K562 (cell line): ENCODE data around the gene CHRNG. TPM values are rescaled to one million over a fixed set of nuclear protein-coding genes. Genes with fewer than 3 reads are reported as not detected.

Experiments used
- ATAC-seq: fragments of 200-7000 bp; cut with Tn5 transposase; 3 replicates; pipeline ENCODE4 v1.9.1; 2020; ENCODE audit warnings: moderate library complexity
- BruUV-seq: library from RNA; stranded (reverse); fragments of 400-500 nt; replicated peaks from 2 replicates; lab custom pipeline; 2021; lab: Mats Ljungman, UMichigan
- CTCF ChIA-PET: fragments of 300-600 bp; formaldehyde crosslinking; extraction: SDS; loops from one replicate; lab custom pipeline; 2021; ENCODE audit warnings: low intra/inter-chr PET ratio; lab: Yijun Ruan, JAX
- POLR2A ChIA-PET: fragments of 300-600, 350-650 bp; sonication (Branson Sonifier 250); formaldehyde crosslinking; extraction: SDS; loops from one replicate; lab custom pipeline; 2021; ENCODE audit warnings: antibody characterized with exemption, inconsistent platforms; lab: Yijun Ruan, JAX
- DNase-seq, 4 experiments: peaks; one replicate each; pipeline versions ENCODE4 v3.0.0 to v3.0.0-alpha.2; 2011 to 2018; ENCODE audit warnings: low spot score in 3 of 4, mixed read lengths in 3 of 4; ENCODE audit errors: extremely low read depth in 1 of 4
- FAIRE-seq: peaks from 2 replicates; lab custom pipeline; 2011; peaks lifted over from hg19 to GRCh38; lab: Jason Lieb, UNC
- H2AFZ ChIP-seq: 2 replicates; pipeline ENCODE4 v1.6.0; 2011; ENCODE audit warnings: low read depth, low read length, control low read depth, inconsistent platforms
- H3K27ac ChIP-seq: fragments of 200-600 bp; 3 replicates; pipeline ENCODE4 v1.8.0; 2011; ENCODE audit warnings: low read depth, mild to moderate bottlenecking, control low read depth, inconsistent platforms, low read length, moderate library complexity, mixed read lengths; ENCODE audit errors: extremely low read depth
- H3K27me3 ChIP-seq, 2 experiments: fragments of 300-600 bp in 1 of 2; 2 replicates in 1 of 2; 3 replicates in 1 of 2; pipeline versions ENCODE4 v1.6.0 to v1.8.0; 2011; ENCODE audit warnings: inconsistent platforms in 2 of 2, low read length in 2 of 2, mild to moderate bottlenecking in 1 of 2, mixed read lengths in 1 of 2, moderate library complexity in 1 of 2; ENCODE audit not compliant: control insufficient read depth in 2 of 2, insufficient read depth in 2 of 2
- H3K36me3 ChIP-seq: fragments of 300-600 bp; 3 replicates; pipeline ENCODE4 v1.8.0; 2011; ENCODE audit warnings: mild to moderate bottlenecking, low read length, inconsistent platforms; ENCODE audit not compliant: control insufficient read depth, insufficient read depth
- H3K4me1 ChIP-seq, 2 experiments: fragments of 200-600 bp in 1 of 2; replicated peaks in 1 of 2; 2 replicates in 1 of 2; 3 replicates in 1 of 2; pipeline versions ENCODE4 v1.5.1 to v1.8.0; 2011; ENCODE audit warnings: inconsistent platforms in 2 of 2, low read length in 2 of 2, mild to moderate bottlenecking in 1 of 2, mixed read lengths in 1 of 2, moderate library complexity in 1 of 2; ENCODE audit not compliant: control insufficient read depth in 2 of 2, insufficient read depth in 2 of 2
- H3K4me2 ChIP-seq: 2 replicates; pipeline ENCODE4 v1.6.1; 2011; ENCODE audit warnings: low read length, control low read depth, inconsistent platforms, mixed read lengths; ENCODE audit not compliant: insufficient read depth
- H3K4me3 ChIP-seq: fragments of 200-600 bp; sonication (generic), shearing (Covaris generic); 2 replicates; pipeline ENCODE4 v1.5.1; 2016; ENCODE audit warnings: control low read depth, inconsistent platforms
- H3K79me2 ChIP-seq: fragments of 200-600 bp; 3 replicates; pipeline ENCODE4 v1.8.0; 2011; ENCODE audit warnings: low read length, inconsistent platforms; ENCODE audit not compliant: control insufficient read depth, insufficient read depth
- H3K9ac ChIP-seq, 2 experiments: 2 replicates each; pipeline versions ENCODE4 v1.6.0 to v1.6.1; 2011; ENCODE audit warnings: low read depth in 2 of 2, low read length in 2 of 2, control low read depth in 1 of 2, inconsistent platforms in 1 of 2, mild to moderate bottlenecking in 1 of 2, mixed read lengths in 1 of 2; ENCODE audit not compliant: insufficient read depth in 1 of 2
- H3K9me1 ChIP-seq: one replicate; pipeline ENCODE4 v1.6.0; 2011; ENCODE audit warnings: inconsistent platforms, mild to moderate bottlenecking, low read length, moderate library complexity; ENCODE audit not compliant: control insufficient read depth, insufficient read depth
- H3K9me3 ChIP-seq: replicated peaks from 2 replicates; pipeline ENCODE4 v1.5.1; 2011; ENCODE audit warnings: low read depth, low read length, inconsistent platforms; ENCODE audit not compliant: control insufficient read depth, insufficient read depth
- H4K20me1 ChIP-seq: replicated peaks from 2 replicates; pipeline ENCODE4 v1.6.1; 2011; ENCODE audit warnings: low read length, inconsistent platforms, mixed read lengths; ENCODE audit not compliant: control insufficient read depth, insufficient read depth
- ILK ChIP-seq: fragments of 450-650 bp; IDR thresholded peaks from 2 replicates; pipeline ENCODE4 v1.6.1; 2016; ENCODE audit warnings: missing genetic modification characterization, low read depth, mild to moderate bottlenecking, missing compliant biosample characterization, moderate library complexity, borderline replicate concordance
- NFIX ChIP-seq: fragments of 250-450 bp; sonication (Bioruptor Pico); IDR thresholded peaks from 2 replicates; pipeline ENCODE4 v1.4.0; 2020; ENCODE audit warnings: low read depth, mild to moderate bottlenecking, moderate library complexity
- POU5F1 ChIP-seq: fragments of 150-350 bp; IDR thresholded peaks from 2 replicates; pipeline ENCODE4 v1.6.1; 2014; ENCODE audit warnings: borderline replicate concordance, low read length, low read depth, mild to moderate bottlenecking; ENCODE audit not compliant: partially characterized antibody
- RBM39 ChIP-seq: fragments of 200-400 bp; formaldehyde crosslinking; optimal IDR thresholded peaks from 2 replicates; pipeline ENCODE3; 2018; ENCODE audit warnings: low read depth, low read length
- SIRT6 ChIP-seq: IDR thresholded peaks from one replicate; pipeline ENCODE4 v1.6.1; 2012; ENCODE audit warnings: low read depth, mild to moderate bottlenecking, control low read depth, inconsistent platforms, low read length, moderate library complexity
- SMAD4 ChIP-seq: fragments of 250-450 bp; sonication (Bioruptor Pico); conservative IDR thresholded peaks from 2 replicates; pipeline ENCODE4 v1.8.0; 2021; ENCODE audit warnings: inconsistent platforms, mild to moderate bottlenecking, moderate library complexity
- SMARCB1 ChIP-seq: IDR thresholded peaks from 2 replicates; pipeline ENCODE4 v1.6.1; 2011; ENCODE audit warnings: improper control_type of control experiment, low read depth; ENCODE audit not compliant: insufficient read length
- SNRNP70 ChIP-seq: fragments of 200-400 bp; formaldehyde crosslinking; optimal IDR thresholded peaks from 2 replicates; pipeline ENCODE3; 2017; ENCODE audit warnings: low read depth, low read length
- STAG1 ChIP-seq: sonication (generic); formaldehyde crosslinking; IDR thresholded peaks from 2 replicates; pipeline ENCODE4 v1.5.0; 2020; ENCODE audit warnings: missing genetic modification reagents, borderline replicate concordance
- TAF1 ChIP-seq: IDR thresholded peaks from 2 replicates; pipeline ENCODE4 v1.6.1; 2011; ENCODE audit warnings: mild to moderate bottlenecking, low read length, moderate library complexity; ENCODE audit not compliant: insufficient read depth, control insufficient read depth, severe bottlenecking; ENCODE audit errors: extremely low read depth
- ZBTB8A ChIP-seq: fragments of 450-650 bp; IDR thresholded peaks from 2 replicates; pipeline ENCODE4 v1.6.1; 2018; ENCODE audit warnings: mild to moderate bottlenecking, moderate library complexity; ENCODE audit not compliant: partially characterized antibody
- ZFP1 ChIP-seq: fragments of 450-650 bp; formaldehyde crosslinking; IDR thresholded peaks from 2 replicates; pipeline ENCODE4 v1.4.0; 2020; ENCODE audit warnings: mild to moderate bottlenecking, mixed read lengths
- ZNF212 ChIP-seq: fragments of 450-650 bp; formaldehyde crosslinking; IDR thresholded peaks from 2 replicates; pipeline ENCODE4 v1.4.0; 2020; ENCODE audit warnings: mild to moderate bottlenecking
- ZNF644 ChIP-seq: fragments of 200-800 bp; sonication (Bioruptor generic); IDR thresholded peaks from 2 replicates; pipeline ENCODE4 v1.6.1; 2016; ENCODE audit warnings: low read depth, missing genetic modification characterization, missing compliant biosample characterization
- WGBS: fragments of 100-300 bp; shearing (Covaris generic); methylation state at CpG from one replicate; pipeline ENCODE4 v1.1.6; 2016; ENCODE audit warnings: low coverage, mixed read lengths; ENCODE audit not compliant: insufficient coverage; ENCODE audit errors: missing lambda C conversion rate; 5-methylcytosine and 5-hydroxymethylcytosine counted together
- in situ Hi-C: fragments of 300-500 bp; cut with MboI; formaldehyde crosslinking; loops from 4 replicates; pipeline ENCODE4 v1.15.0; 2018; ENCODE audit warnings: inconsistent platforms, mixed read lengths
- intact Hi-C: fragments of 100-400 bp; cut with micrococcal nuclease; formaldehyde crosslinking; loops from 2 replicates; pipeline ENCODE4 v1.14.2; 2022
- polyA plus RNA-seq, 8 experiments: library from polyadenylated mRNA; depleted of rRNA in 4 of 8; stranded (reverse) in 5 of 8; unstranded in 3 of 8; fragments of >200 nt; fragmentation: Nextera tagmentation in 2 of 8; fragmentation: Illumina TruSeq in 1 of 8; extraction: Ambion mirVana in 2 of 8; extraction: Trizol in 1 of 8; gene quantifications; 2 replicates each; pipeline versions ENCODE4 v1.2.1 to v1.2.3, GENCODE V29; 2011 to 2014; ENCODE audit warnings: inconsistent platforms in 1 of 8, missing spikeins in 1 of 8
- total RNA-seq, 7 experiments: library from RNA; depleted of rRNA in 6 of 7; stranded (reverse); fragments of >200 nt in 6 of 7; fragmentation: Illumina TruSeq in 2 of 7; extraction: Trizol in 2 of 7; gene quantifications; 2 replicates each; pipeline versions ENCODE4 v1.2.1 to v1.2.3, GENCODE V29; 2011 to 2021; ENCODE audit warnings: low replicate concordance in 1 of 7
- TF ChIP-seq, protein P1 (sequence below): fragments of 250-450 bp; sonication (Bioruptor Pico); IDR thresholded peaks from 2 replicates; pipeline ENCODE4 v1.8.0; 2021; ENCODE audit warnings: borderline replicate concordance, mild to moderate bottlenecking, moderate library complexity; ENCODE audit not compliant: poor library complexity, severe bottlenecking
- TF ChIP-seq, protein P2 (sequence below): sonication (generic); formaldehyde crosslinking; IDR thresholded peaks from 2 replicates; pipeline ENCODE4 v1.8.0; 2022; ENCODE audit warnings: mild to moderate bottlenecking, missing genetic modification reagents
- TF ChIP-seq, protein P3 (sequence below), 3 experiments: fragments of 200-800 bp in 1 of 3; fragments of 250-450 bp in 1 of 3; fragments of 450-650 bp in 1 of 3; sonication (Bioruptor Pico) in 1 of 3; sonication (Bioruptor generic) in 1 of 3; formaldehyde crosslinking in 1 of 3; IDR thresholded peaks; 2 replicates each; pipeline versions ENCODE4 v1.6.1 to v1.8.0; 2016 to 2022; ENCODE audit warnings: mild to moderate bottlenecking in 2 of 3, missing genetic modification characterization in 2 of 3, missing compliant biosample characterization in 1 of 3, moderate library complexity in 1 of 3

The CHRNG gene
- total and polyA plus RNA-seq, 9 of the 15 experiments (the other 6 are each of a cell fraction or from before 2014, with no cell fraction given), result not detected

DNA sequence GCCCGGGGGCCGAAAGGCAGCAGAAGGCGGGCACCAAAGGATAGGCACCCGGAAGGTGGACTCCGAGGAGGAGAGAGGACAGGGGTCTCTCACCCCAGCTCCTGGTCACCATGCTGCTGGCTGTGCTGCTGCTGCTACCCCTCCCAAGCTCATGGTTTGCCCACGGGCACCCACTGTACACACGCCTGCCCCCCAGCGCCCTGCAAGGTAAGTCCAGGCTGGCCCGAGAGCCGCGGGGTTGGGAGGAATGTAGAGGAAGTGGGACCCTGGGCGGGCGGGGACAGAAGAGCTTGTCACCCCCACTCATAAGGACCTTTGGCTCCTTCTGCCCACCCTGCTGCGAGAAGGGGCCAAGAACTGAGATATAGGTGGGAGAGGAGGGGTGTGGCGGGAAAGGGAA is 19.0 kb upstream of the CHRNG start:
- intact Hi-C loops (loop anchor here (5.0 kb wide), 3 partner anchors 73 to 283 kb away; no protein-coding TSS in a partner anchor), in situ Hi-C loops (no loop called here)
- no peaks in the 10 kb centered on the region for H3K79me2 ChIP-seq
- ChIA-PET CTCF (no interaction called here), POLR2A (no interaction called here)
- no TSS peak for BruUV-seq
- H3K36me3 ChIP-seq, result no peaks in the 10 kb centered on the region
- H3K4me1 ChIP-seq, result peaks cover 0 to 27% of the 10 kb centered on the region in 2 experiments; a peak in 2 of 5 replicates
- peaks cover 0 to 53% of the 10 kb centered on the region in 2 experiments; a peak in 3 of 5 replicates for H3K27me3 ChIP-seq
- FAIRE-seq (no peak), ATAC-seq (no peak), DNase-seq (no peak)
- H3K9me3 ChIP-seq, result no peaks in the 10 kb centered on the region
- H4K20me1 ChIP-seq, result no peaks in the 10 kb centered on the region
- H3K9ac ChIP-seq, result no peak overlapping the region
- H3K4me2 ChIP-seq, result no peak overlapping the region
- no peak overlapping the region for H2AFZ ChIP-seq
- no peaks in the 10 kb centered on the region for H3K9me1 ChIP-seq
- WGBS, result 0% methylated on average over 1 of the region's 15 CpGs
- H3K4me3 ChIP-seq, result no peak overlapping the region
- H3K27ac ChIP-seq, result no peak overlapping the region
- TF ChIP-seq TAF1 (no peak), ILK (tag) (no peak), SIRT6 (no peak), RBM39 (no peak), SMARCB1 (no peak), ZNF212 (no peak), ZNF644 (tag) (no peak), ZFP1 (CRISPR knock-in tag) (no peak), NFIX (CRISPR knock-in tag) (no peak), SNRNP70 (no peak), STAG1 (CRISPR knock-in tag) (no peak), ZBTB8A (no peak), POU5F1 (no peak), SMAD4 (CRISPR knock-in tag) (no peak)
- TF ChIP-seq, protein P1, sequence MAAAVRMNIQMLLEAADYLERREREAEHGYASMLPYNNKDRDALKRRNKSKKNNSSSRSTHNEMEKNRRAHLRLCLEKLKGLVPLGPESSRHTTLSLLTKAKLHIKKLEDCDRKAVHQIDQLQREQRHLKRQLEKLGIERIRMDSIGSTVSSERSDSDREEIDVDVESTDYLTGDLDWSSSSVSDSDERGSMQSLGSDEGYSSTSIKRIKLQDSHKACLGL (CRISPR knock-in tag), result no peak
- TF ChIP-seq, protein P2, sequence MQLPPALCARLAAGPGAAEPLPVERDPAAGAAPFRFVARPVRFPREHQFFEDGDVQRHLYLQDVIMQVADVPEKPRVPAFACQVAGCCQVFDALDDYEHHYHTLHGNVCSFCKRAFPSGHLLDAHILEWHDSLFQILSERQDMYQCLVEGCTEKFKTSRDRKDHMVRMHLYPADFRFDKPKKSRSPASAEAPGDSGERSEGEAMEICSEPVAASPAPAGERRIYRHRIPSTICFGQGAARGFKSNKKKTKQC, result no peak
- TF ChIP-seq, protein P3, sequence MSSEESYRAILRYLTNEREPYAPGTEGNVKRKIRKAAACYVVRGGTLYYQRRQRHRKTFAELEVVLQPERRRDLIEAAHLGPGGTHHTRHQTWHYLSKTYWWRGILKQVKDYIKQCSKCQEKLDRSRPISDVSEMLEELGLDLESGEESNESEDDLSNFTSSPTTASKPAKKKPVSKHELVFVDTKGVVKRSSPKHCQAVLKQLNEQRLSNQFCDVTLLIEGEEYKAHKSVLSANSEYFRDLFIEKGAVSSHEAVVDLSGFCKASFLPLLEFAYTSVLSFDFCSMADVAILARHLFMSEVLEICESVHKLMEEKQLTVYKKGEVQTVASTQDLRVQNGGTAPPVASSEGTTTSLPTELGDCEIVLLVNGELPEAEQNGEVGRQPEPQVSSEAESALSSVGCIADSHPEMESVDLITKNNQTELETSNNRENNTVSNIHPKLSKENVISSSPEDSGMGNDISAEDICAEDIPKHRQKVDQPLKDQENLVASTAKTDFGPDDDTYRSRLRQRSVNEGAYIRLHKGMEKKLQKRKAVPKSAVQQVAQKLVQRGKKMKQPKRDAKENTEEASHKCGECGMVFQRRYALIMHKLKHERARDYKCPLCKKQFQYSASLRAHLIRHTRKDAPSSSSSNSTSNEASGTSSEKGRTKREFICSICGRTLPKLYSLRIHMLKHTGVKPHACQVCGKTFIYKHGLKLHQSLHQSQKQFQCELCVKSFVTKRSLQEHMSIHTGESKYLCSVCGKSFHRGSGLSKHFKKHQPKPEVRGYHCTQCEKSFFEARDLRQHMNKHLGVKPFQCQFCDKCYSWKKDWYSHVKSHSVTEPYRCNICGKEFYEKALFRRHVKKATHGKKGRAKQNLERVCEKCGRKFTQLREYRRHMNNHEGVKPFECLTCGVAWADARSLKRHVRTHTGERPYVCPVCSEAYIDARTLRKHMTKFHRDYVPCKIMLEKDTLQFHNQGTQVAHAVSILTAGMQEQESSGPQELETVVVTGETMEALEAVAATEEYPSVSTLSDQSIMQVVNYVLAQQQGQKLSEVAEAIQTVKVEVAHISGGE (CRISPR knock-in tag; IDR thresholded peaks at IDR 0.05), result no peak
